Activated CD8-positive, alpha-beta memory T cell treated with anti-CD3 and anti-CD28 coated beads, Interleukin-2, amount 10 ng/mL, durations not matched to agents 7 days and 5 days (primary cell): Measurements from ENCODE around the gene XRCC4. TPM values are rescaled to one million over a fixed set of nuclear protein-coding genes. Genes with fewer than 3 reads are reported as not detected.

Experiments used
- ATAC-seq: fragments of 150-1000 bp; cut with Tn5 transposase; one replicate; pipeline ENCODE4 v1.10.0; 2021; ENCODE audit warnings: moderate library complexity
- CTCF ChIA-PET: fragments of 350-600 bp; sonication (Branson Sonifier 250); formaldehyde crosslinking; loops from one replicate; lab custom pipeline; 2021; ENCODE audit warnings: antibody characterized with exemption; lab: Charles Lee
- DNase-seq: peaks from one replicate; pipeline ENCODE4 v3.0.0-alpha.2; 2020
- H3K27ac Mint-ChIP-seq: one replicate; pipeline ENCODE4 v1.8.0; 2021; ENCODE audit warnings: mild to moderate bottlenecking, mixed read lengths
- H3K27me3 Mint-ChIP-seq: one replicate; pipeline ENCODE4 v1.8.0; 2021; ENCODE audit warnings: mixed read lengths
- H3K36me3 Mint-ChIP-seq: one replicate; pipeline ENCODE4 v1.8.0; 2021; ENCODE audit warnings: mild to moderate bottlenecking, mixed read lengths
- H3K4me1 Mint-ChIP-seq: one replicate; pipeline ENCODE4 v1.8.0; 2021; ENCODE audit warnings: mixed read lengths
- H3K4me3 Mint-ChIP-seq: one replicate; pipeline ENCODE4 v1.8.0; 2021; ENCODE audit warnings: mild to moderate bottlenecking, moderate library complexity, mixed read lengths
- H3K9me3 Mint-ChIP-seq: one replicate; pipeline ENCODE4 v1.8.0; 2022; ENCODE audit warnings: low read depth, mixed read lengths
- total RNA-seq, 2 experiments: library from RNA; stranded (reverse); gene quantifications; one replicate each; pipeline ENCODE4 v1.2.3, GENCODE V29; 2021

The XRCC4 gene
- total RNA-seq, 2 experiments from 2014 or later: 11.3 to 11.9 TPM

GRCh38 chr5:83396662-83397061, 319.3 kb downstream of the XRCC4 start:
- peaks cover 2% of the 10 kb centered on the region for H3K4me1 Mint-ChIP-seq
- no peak for DNase-seq
- CTCF ChIA-PET: no interaction called here
- H3K27me3 Mint-ChIP-seq: no peaks in the 10 kb centered on the region
- no peak overlapping the region for H3K27ac Mint-ChIP-seq
- no peaks in the 10 kb centered on the region for H3K9me3 Mint-ChIP-seq
- no peak overlapping the region for H3K4me3 Mint-ChIP-seq
- ATAC-seq: no peak
- H3K36me3 Mint-ChIP-seq: no peaks in the 10 kb centered on the region

- H3K36me3 Mint-ChIP-seq: no peaks in the 10 kb centered on the region
- H3K27ac Mint-ChIP-seq: no peak overlapping the region
- CTCF ChIA-PET: no interaction called here
- no peak for ATAC-seq
- no peak overlapping the region for H3K4me3 Mint-ChIP-seq
- peaks cover 2% of the 10 kb centered on the region for H3K4me1 Mint-ChIP-seq
- no peaks in the 10 kb centered on the region for H3K27me3 Mint-ChIP-seq
- DNase-seq: no peak
- no peaks in the 10 kb centered on the region for H3K9me3 Mint-ChIP-seq
Measured at GRCh38 chr5:83397658-83398057, 320.3 kb downstream of the XRCC4 start.

- CTCF ChIA-PET: no interaction called here
- Mint-ChIP-seq H3K9me3 (no peaks in the 10 kb centered on the region), H3K4me3 (no peak overlapping the region), H3K27me3 (no peaks in the 10 kb centered on the region), H3K4me1 (peaks cover 2% of the 10 kb centered on the region), H3K27ac (no peak overlapping the region), H3K36me3 (no peaks in the 10 kb centered on the region)
- ATAC-seq (no peak), DNase-seq (no peak)
Measured at GRCh38 chr5:83400241-83400640, 322.9 kb downstream of the XRCC4 start.

- ATAC-seq (no peak), DNase-seq (no peak)
- H3K4me1 Mint-ChIP-seq: peaks cover 2% of the 10 kb centered on the region
- H3K4me3 Mint-ChIP-seq: no peak overlapping the region
- CTCF ChIA-PET: no interaction called here
- no peaks in the 10 kb centered on the region for H3K36me3 Mint-ChIP-seq
- no peak overlapping the region for H3K27ac Mint-ChIP-seq
- no peaks in the 10 kb centered on the region for H3K9me3 Mint-ChIP-seq
- H3K27me3 Mint-ChIP-seq: no peaks in the 10 kb centered on the region
Measured at GRCh38 chr5:83400701-83401100, 323.4 kb downstream of the XRCC4 start.

DNA sequence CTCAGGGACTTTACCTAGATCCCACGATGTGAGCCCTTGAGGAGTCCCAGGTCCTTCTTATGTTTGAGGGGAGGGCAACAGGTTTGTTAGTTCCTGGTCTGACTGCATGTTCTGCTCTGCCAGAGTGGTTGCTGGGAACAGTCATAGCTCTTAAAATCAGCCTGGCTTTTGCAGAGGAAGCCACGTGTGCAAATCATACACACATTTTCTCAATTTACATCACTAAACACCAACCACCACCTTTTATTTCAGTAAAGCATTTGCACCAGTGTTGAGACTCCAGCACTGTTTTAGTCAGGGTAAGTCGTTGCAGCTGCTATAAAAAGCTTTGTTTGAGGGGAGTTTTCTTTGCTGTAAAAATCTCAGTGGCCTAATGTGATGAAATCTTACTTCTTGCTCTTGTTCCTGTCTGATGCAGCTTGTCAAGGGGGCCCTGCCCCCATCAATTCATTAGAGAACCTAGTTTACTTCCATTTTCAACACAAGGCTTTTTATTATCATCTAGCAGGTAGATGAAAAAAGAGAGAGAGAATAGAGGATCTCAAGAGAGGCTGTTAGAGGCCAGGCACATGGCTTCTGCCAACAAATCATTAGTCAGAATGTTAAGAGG, 323.9 kb downstream of the XRCC4 start:
- CTCF ChIA-PET: no interaction called here
- no peak for ATAC-seq
- H3K4me3 Mint-ChIP-seq: no peak overlapping the region

DNA sequence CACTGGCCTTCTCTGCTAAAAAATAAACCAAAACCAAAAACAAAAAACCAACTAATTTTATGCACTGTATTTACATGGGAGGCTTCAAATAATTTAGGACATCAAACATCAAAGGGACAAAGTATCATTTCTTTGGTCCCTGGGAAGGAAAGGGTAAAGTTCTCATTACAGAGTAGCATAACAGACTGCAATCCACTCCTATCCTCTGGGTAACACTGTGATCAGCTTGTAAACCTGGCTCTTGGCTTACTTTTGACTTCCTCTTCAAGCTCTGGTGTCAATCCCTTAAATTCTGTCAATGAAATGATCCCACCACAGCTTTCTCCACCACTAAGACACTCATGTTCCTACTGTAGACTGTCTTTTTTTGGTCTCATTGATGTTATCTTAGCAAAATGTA, 324.4 kb downstream of the XRCC4 start:
- H3K27me3 Mint-ChIP-seq: no peaks in the 10 kb centered on the region
- no peaks in the 10 kb centered on the region for H3K36me3 Mint-ChIP-seq
- no peak overlapping the region for H3K4me3 Mint-ChIP-seq
- DNase-seq (no peak), ATAC-seq (no peak)
- H3K27ac Mint-ChIP-seq: no peak overlapping the region
- no peaks in the 10 kb centered on the region for H3K9me3 Mint-ChIP-seq
- peaks cover 2% of the 10 kb centered on the region for H3K4me1 Mint-ChIP-seq
- CTCF ChIA-PET: no interaction called here

More for the DNA sequence above, 323.9 kb downstream of the XRCC4 start:
- Mint-ChIP-seq H3K36me3 (no peaks in the 10 kb centered on the region), H3K27ac (no peak overlapping the region), H3K9me3 (no peaks in the 10 kb centered on the region), H3K4me1 (peaks cover 2% of the 10 kb centered on the region), H3K27me3 (no peaks in the 10 kb centered on the region)
- no peak for DNase-seq

Other genes starting within 250 kb of the XRCC4 start
- gene TMEM167A, start 153 bp upstream of the XRCC4 start, total RNA-seq: 10 to 100 TPM; 58.7 to 79.6 TPM